Kidney glomerular epithelial cell (primary cell): ENCODE results near the gene TMEM174.

Source experiments
- DNase-seq: peaks from one replicate; lab custom pipeline; 2025; lab: John Stamatoyannopoulos, UW

TMEM174 gene

GRCh38 chr5:73154208-73155006 lies 18.6 kb upstream of the TMEM174 start:
- peak; percentile 18 for DNase-seq

- no peak for DNase-seq
These were observed 17.4 kb upstream of the TMEM174 start for GRCh38 chr5:73155271-73156222.

GRCh38 chr5:73157414-73158303 lies 15.3 kb upstream of the TMEM174 start:
- DNase-seq, result no peak

- peak; percentile 63 for DNase-seq
These were observed 14.7 kb upstream of the TMEM174 start for GRCh38 chr5:73158313-73158712.

- DNase-seq, result no peak
These were observed 12.7 kb upstream of the TMEM174 start for GRCh38 chr5:73160239-73160671.

GRCh38 chr5:73170522-73170921 lies 2.5 kb upstream of the TMEM174 start:
- DNase-seq, result peak; percentile 12

- DNase-seq, result peak; percentile 7
These were observed 1.5 kb upstream of the TMEM174 start for GRCh38 chr5:73171495-73171894.

- no peak for DNase-seq
These were observed 1.3 kb downstream of the TMEM174 start for GRCh38 chr5:73174100-73174815.

- no peak for DNase-seq
These were observed 3.3 kb downstream of the TMEM174 start for GRCh38 chr5:73176250-73176649.

- no peak for DNase-seq
These were observed 5.3 kb downstream of the TMEM174 start for GRCh38 chr5:73178265-73178664.

- DNase-seq, result no peak
These were observed 6.7 kb downstream of the TMEM174 start for GRCh38 chr5:73179730-73180129.

- peak; percentile 94 for DNase-seq
These were observed 7.6 kb downstream of the TMEM174 start for GRCh38 chr5:73180566-73180965.

GRCh38 chr5:73182307-73182706 lies 9.3 kb downstream of the TMEM174 start:
- DNase-seq, result no peak

GRCh38 chr5:73183000-73183399 lies 10.0 kb downstream of the TMEM174 start:
- no peak for DNase-seq

GRCh38 chr5:73183481-73183891 lies 10.5 kb downstream of the TMEM174 start:
- no peak for DNase-seq

- no peak for DNase-seq
These were observed 14.0 kb downstream of the TMEM174 start for GRCh38 chr5:73186976-73187375.

GRCh38 chr5:73188764-73189531 lies 16.0 kb downstream of the TMEM174 start:
- peak; percentile 77 for DNase-seq

GRCh38 chr5:73189871-73190376 lies 16.9 kb downstream of the TMEM174 start:
- DNase-seq, result no peak

GRCh38 chr5:73192370-73192769 lies 19.4 kb downstream of the TMEM174 start:
- no peak for DNase-seq

- no peak for DNase-seq
These were observed 20.6 kb downstream of the TMEM174 start for GRCh38 chr5:73193592-73193991.
